Kidney (tissue), 14 donors: ENCODE results near the gene FBXO46. TPM values are rescaled to one million over a fixed set of nuclear protein-coding genes. Genes with fewer than 3 reads are reported as not detected.

Experiments
- DNase-seq, 5 donors: peaks; one replicate each; pipeline ENCODE4 v3.0.0-alpha.2; 2013 to 2020
- FAIRE-seq: peaks from 2 replicates; lab custom pipeline; 2012; peaks lifted over from hg19 to GRCh38; lab: Jason Lieb, UNC
- H3K27ac ChIP-seq, 2 donors: one replicate each; pipeline ENCODE4 v1.7.0; 2013; ENCODE audit warnings: low read depth in 2 of 2, low read length in 2 of 2, inconsistent platforms in 1 of 2
- H3K27me3 ChIP-seq: one replicate; pipeline ENCODE4 v1.7.1; 2013; ENCODE audit warnings: low read length, inconsistent platforms; ENCODE audit not compliant: control insufficient read depth, insufficient read depth
- H3K36me3 ChIP-seq, 3 donors: one replicate each; pipeline versions ENCODE4 v1.7.0 to v1.7.1; 2013; ENCODE audit warnings: low read length in 3 of 3, control low read depth in 1 of 3, inconsistent platforms in 1 of 3; ENCODE audit not compliant: insufficient read depth in 3 of 3, control insufficient read depth in 2 of 3
- H3K4me1 ChIP-seq, 3 donors: one replicate each; pipeline versions ENCODE4 v1.7.0 to v1.7.1; 2013; ENCODE audit warnings: low read length in 3 of 3, inconsistent platforms in 1 of 3, low read depth in 1 of 3; ENCODE audit not compliant: control insufficient read depth in 2 of 3, insufficient read depth in 2 of 3
- H3K4me3 ChIP-seq, 3 donors: one replicate each; pipeline versions ENCODE4 v1.7.0 to v1.8.1; 2013; ENCODE audit warnings: low read length in 3 of 3, control low read depth in 1 of 3, inconsistent platforms in 1 of 3
- H3K9ac ChIP-seq, 3 donors: one replicate each; pipeline versions ENCODE4 v1.7.0 to v1.7.1; 2013; ENCODE audit warnings: low read length in 3 of 3, control low read depth in 1 of 3, inconsistent platforms in 1 of 3
- H3K9me3 ChIP-seq, 3 donors: one replicate each; pipeline versions ENCODE4 v1.7.0 to v1.7.1; 2013; ENCODE audit warnings: low read length in 3 of 3, control low read depth in 1 of 3, inconsistent platforms in 1 of 3; ENCODE audit not compliant: control insufficient read depth in 2 of 3, insufficient read depth in 1 of 3
- CTCF ChIP-seq: IDR thresholded peaks from 3 replicates; pipeline ENCODE4 v1.5.1; 2012; ENCODE audit warnings: mild to moderate bottlenecking, moderate library complexity, borderline replicate concordance; ENCODE audit not compliant: insufficient read depth; ENCODE audit errors: extremely low read depth
- intact Hi-C: fragments of 100-400 bp; cut with DNase I; formaldehyde crosslinking; loops from one replicate; pipeline ENCODE4 v1.11.1; 2022
- polyA plus RNA-seq: library from polyadenylated mRNA; stranded (reverse); fragments of 350-450 nt; fragmentation: Illumina TruSeq; extraction: RNeasy Lipid Tissue Mini Kit (QIAGEN cat#74804); gene quantifications from one replicate; pipeline ENCODE4 v1.2.3, GENCODE V29; 2014; ENCODE audit warnings: low read depth, low replicate concordance; ENCODE audit not compliant: insufficient read depth
- total RNA-seq: library from RNA; stranded (reverse); fragmentation: NEBNext Ultra II Directional; extraction: Animal tissue kit (Norgen Biotek cat#: 25700); gene quantifications from one replicate; pipeline ENCODE4 v1.2.1, GENCODE V29; 2021
- donor health status: control.
- donor health status: control.
- donor health status: control.
- donor health status: control.
- donor health status: control.
- donor health status: DM: yes; HTN: yes; CAD: no.
- donor health status: Normal renal cell carcinoma (clear cell type).

Gene FBXO46
- total and polyA plus RNA-seq, 2 donors from 2014 or later, result 6.5 to 16.6 TPM

GRCh38 chr19:45779231-45780145, 48.8 kb upstream of the FBXO46 start:
- FAIRE-seq, result no peak
- H3K4me3 ChIP-seq, result peak overlapping the region in 2 of 3 donors; percentile 16 to 46
- peaks cover 0 to 27% (median 0%) of the 10 kb centered on the region in 3 donors for H3K4me1 ChIP-seq
- peak; percentile 93 to 97 (median 95) for DNase-seq
- H3K27me3 ChIP-seq, result no peaks in the 10 kb centered on the region
- no peak overlapping the region for H3K27ac ChIP-seq
- no peaks in the 10 kb centered on the region for H3K9me3 ChIP-seq
- H3K9ac ChIP-seq, result peak overlapping the region in 1 of 3 donors; percentile 13
- intact Hi-C loops, result no loop called here
- peak; percentile 45 for TF ChIP-seq CTCF
- peaks cover 0 to 5% (median 0%) of the 10 kb centered on the region in 3 donors for H3K36me3 ChIP-seq

- Histone ChIP-seq H3K4me1 (peaks cover 0 to 27% (median 2%) of the 10 kb centered on the region in 3 donors), H3K36me3 (peaks cover 0 to 5% (median 2%) of the 10 kb centered on the region in 3 donors), H3K27ac (no peak overlapping the region), H3K9me3 (no peaks in the 10 kb centered on the region), H3K27me3 (no peaks in the 10 kb centered on the region), H3K4me3 (no peak overlapping the region), H3K9ac (no peak overlapping the region)
- DNase-seq (peak in 1 of 5 donors; percentile 62), FAIRE-seq (no peak)
- intact Hi-C loops, result no loop called here
- TF ChIP-seq CTCF, result no peak
Measured at GRCh38 chr19:45778010-45778661, 47.4 kb upstream of the FBXO46 start.

- H3K9ac ChIP-seq, result no peak overlapping the region
- no peak overlapping the region for H3K4me3 ChIP-seq
- DNase-seq, result no peak
- no peak overlapping the region for H3K27ac ChIP-seq
- intact Hi-C loops, result no loop called here
- H3K27me3 ChIP-seq, result no peaks in the 10 kb centered on the region
- no peak for FAIRE-seq
- H3K9me3 ChIP-seq, result no peaks in the 10 kb centered on the region
- peaks cover 0 to 30% (median 9%) of the 10 kb centered on the region in 3 donors for H3K4me1 ChIP-seq
- H3K36me3 ChIP-seq, result peaks cover 0 to 5% (median 2%) of the 10 kb centered on the region in 3 donors
- no peak for TF ChIP-seq CTCF
Measured at GRCh38 chr19:45777395-45777961, 46.8 kb upstream of the FBXO46 start.
